Activated naive CD4-positive, alpha-beta T cell (primary cell): ENCODE measurements around the gene RNF150.
"Not testable (repeated sequence)": the region's sequence is repeated elsewhere in the genome, so short reads cannot be mapped to it uniquely, and the experiment has no call there.

ENCODE experiments used
- DNase-seq, 4 experiments: peaks; one replicate each; lab custom pipeline; 2025; lab: John Stamatoyannopoulos, UW

RNF150 gene

GRCh38 chr4:140818433-140818832 lies 314.8 kb downstream of the RNF150 start:
- DNase-seq, result no peak

DNA sequence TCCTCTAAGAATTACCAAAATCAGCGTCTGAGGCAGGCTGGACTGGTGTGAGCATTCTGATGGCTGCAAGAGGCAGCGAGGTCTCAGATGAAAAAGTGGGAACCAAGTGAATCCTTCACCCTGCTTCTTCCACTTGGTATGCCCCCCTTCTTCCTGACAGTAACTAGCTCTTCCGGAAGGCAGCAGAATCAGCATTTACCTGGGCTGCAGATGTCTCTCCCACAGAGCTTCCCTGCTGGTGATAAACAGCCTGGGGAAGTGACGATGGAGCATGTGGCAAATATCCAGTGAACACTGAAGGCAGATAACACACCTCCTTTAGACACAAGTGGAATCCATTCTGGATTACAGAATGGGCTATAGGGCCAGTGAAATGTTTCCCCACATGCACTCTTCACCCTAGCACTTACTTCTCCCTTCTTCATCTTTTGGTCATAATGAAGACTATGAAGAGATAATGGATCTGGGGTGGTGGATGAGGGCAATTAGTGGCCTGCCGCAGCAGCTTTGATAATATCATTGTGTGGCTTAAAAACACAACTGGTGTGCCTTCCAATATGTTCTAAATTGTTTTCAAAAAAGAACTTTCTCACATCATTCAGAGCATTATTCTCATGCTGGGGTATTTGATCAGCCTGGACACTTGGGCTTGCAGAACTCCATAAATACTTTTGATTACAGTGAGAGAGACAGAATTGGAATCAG lies 316.3 kb downstream of the RNF150 start:
- DNase-seq, result no peak

GRCh38 chr4:140813804-140814203 lies 319.5 kb downstream of the RNF150 start:
- DNase-seq, result no peak

DNA sequence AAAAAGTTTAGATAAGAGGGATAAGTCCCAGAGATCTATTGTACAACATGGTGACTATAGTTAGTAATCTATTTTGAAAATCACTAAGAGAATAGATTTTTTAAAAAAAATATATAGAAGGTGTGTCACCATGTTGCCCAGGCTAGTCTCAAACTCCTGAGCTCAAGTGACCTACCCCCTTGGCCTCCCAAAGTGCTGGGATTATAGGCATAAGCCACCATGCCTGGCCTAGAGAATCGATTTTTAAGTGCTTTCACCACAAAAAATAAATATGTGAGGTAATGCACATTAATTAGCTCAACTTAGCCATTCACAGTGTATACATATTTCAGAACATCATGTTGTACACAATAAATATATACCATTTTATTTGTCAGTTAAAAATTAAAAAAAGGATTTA lies 320.4 kb downstream of the RNF150 start:
- DNase-seq, result no peak

DNA sequence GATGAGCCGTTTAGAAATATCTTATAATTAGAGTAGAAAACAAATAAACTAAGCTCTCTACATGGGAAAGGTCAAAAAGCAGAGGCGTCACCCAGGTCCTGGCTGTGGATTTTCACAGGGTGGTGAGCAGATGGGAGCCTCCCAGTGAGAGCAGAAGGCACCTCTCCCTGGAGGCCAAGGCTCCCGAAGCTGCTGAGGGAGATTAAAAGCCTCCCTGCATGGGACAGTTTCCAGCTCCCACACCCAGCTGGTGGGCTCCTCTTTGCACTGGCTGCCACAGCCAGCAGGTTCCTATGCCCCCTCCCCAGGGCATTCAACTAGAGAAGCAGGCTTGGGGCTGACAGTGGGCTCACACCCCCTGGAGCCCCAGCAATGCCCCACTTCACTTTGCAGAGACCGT lies 321.8 kb downstream of the RNF150 start:
- no peak for DNase-seq

- DNase-seq, result not testable (repeated sequence)
Observed at GRCh38 chr4:140810591-140811169, 322.6 kb downstream of the RNF150 start.
